ENCODE results near the gene APOBEC3C.
"Not testable (repeated sequence)": the region's sequence is repeated elsewhere in the genome, so short reads cannot be mapped to it uniquely, and the experiment has no call there.

The APOBEC3C gene
- total RNA-seq = 72.9 to 131 reads per million in 2 donors

- no peak for DNase-seq
These were observed at the start of gene APOBEC3C for GRCh38 chr22:39013942-39014722. TSS of gene APOBEC3C (plus strand) at chr22:39014257. CDS start at chr22:39014363, 106 bp downstream.

GRCh38 chr22:38964306-38964705, 49.8 kb upstream of the APOBEC3C start:
- DNase-seq = no peak

- no peak for DNase-seq
These were observed 49.1 kb upstream of the APOBEC3C start for GRCh38 chr22:38964989-38965388.

GRCh38 chr22:38965614-38966379, 48.3 kb upstream of the APOBEC3C start:
- DNase-seq = no peak

GRCh38 chr22:38966380-38966702, 47.7 kb upstream of the APOBEC3C start:
- no peak for DNase-seq

GRCh38 chr22:38966942-38967341, 47.1 kb upstream of the APOBEC3C start:
- DNase-seq = no peak

GRCh38 chr22:38967451-38968450, 46.3 kb upstream of the APOBEC3C start:
- no peak for DNase-seq

- no peak for DNase-seq
These were observed 45.3 kb upstream of the APOBEC3C start for GRCh38 chr22:38968801-38969200.

GRCh38 chr22:38970551-38970950, 43.5 kb upstream of the APOBEC3C start:
- no peak for DNase-seq

GRCh38 chr22:38971202-38971601, 42.9 kb upstream of the APOBEC3C start:
- DNase-seq = no peak

- no peak for DNase-seq
These were observed 42.3 kb upstream of the APOBEC3C start for GRCh38 chr22:38971791-38972190.

- DNase-seq = no peak
These were observed 41.5 kb upstream of the APOBEC3C start for GRCh38 chr22:38972558-38972957.

- DNase-seq = no peak
These were observed 40.5 kb upstream of the APOBEC3C start for GRCh38 chr22:38973289-38974169.

- DNase-seq = no peak
These were observed 39.8 kb upstream of the APOBEC3C start for GRCh38 chr22:38974170-38974825.

- no peak for DNase-seq
These were observed 39.3 kb upstream of the APOBEC3C start for GRCh38 chr22:38974826-38975175.

GRCh38 chr22:38977289-38977688, 36.8 kb upstream of the APOBEC3C start:
- not testable (repeated sequence) for DNase-seq

GRCh38 chr22:38980587-38980986, 33.5 kb upstream of the APOBEC3C start:
- DNase-seq = not testable (repeated sequence)

GRCh38 chr22:38981005-38981991, 32.8 kb upstream of the APOBEC3C start:
- no peak for DNase-seq

- DNase-seq = no peak
These were observed 31.8 kb upstream of the APOBEC3C start, which contains the start of gene APOBEC3B for GRCh38 chr22:38981992-38982927. TSS of gene APOBEC3B (plus strand) at chr22:38982347. CDS start at chr22:38982454, 107 bp downstream.
